ENCODE data around the gene LTB4R2. TPM values are rescaled to one million over a fixed set of nuclear protein-coding genes. Genes with fewer than 3 reads are reported as not detected.

Gene LTB4R2
- total and polyA plus RNA-seq, 2 donors (not counting 3 experiments of a cell fraction or from before 2014, with no cell fraction given), result 5.5 to 13.1 TPM

- no peak for FAIRE-seq
- Histone ChIP-seq H3K4me2 (ENCODE audit: insufficient read depth, low read length) (no peak overlapping the region), H3K79me2 (ENCODE audit: control insufficient read depth, insufficient read depth, low read length) (no peaks in the 10 kb centered on the region), H3K27me3 (ENCODE audit: control insufficient read depth in 2 of 2, insufficient read depth in 2 of 2, low read length in 2 of 2) (no peaks in the 10 kb centered on the region), H2AFZ (ENCODE audit: low read depth, low read length) (no peak overlapping the region), H3K9ac (replicated peaks; ENCODE audit: extremely low read depth, insufficient read depth, low read length) (no peak overlapping the region), H3K36me3 (ENCODE audit: control insufficient read depth in 2 of 2, extremely low read depth in 1 of 2, insufficient read depth in 2 of 2, low read length in 2 of 2) (peaks cover 5 to 19% of the 10 kb centered on the region in 2 experiments), H3K9me3 (replicated peaks; ENCODE audit: control insufficient read depth, insufficient read depth, low read length) (no peaks in the 10 kb centered on the region), H4K20me1 (replicated peaks; ENCODE audit: control insufficient read depth, extremely low read depth, insufficient read depth, low read length) (no peaks in the 10 kb centered on the region), H3K4me3 (replicated peaks in 1 of 3; ENCODE audit: insufficient read depth in 1 of 3, low read depth in 1 of 3, low read length in 3 of 3) (no peak overlapping the region), H3K9me1 (replicated peaks; ENCODE audit: control insufficient read depth, extremely low read depth, insufficient read depth, low read length) (no peaks in the 10 kb centered on the region), H3K27ac (ENCODE audit: insufficient read depth, low read depth, low read length) (no peak overlapping the region), H3K4me1 (ENCODE audit: control insufficient read depth, extremely low read depth, insufficient read depth, low read length) (peaks cover 8% of the 10 kb centered on the region)
- ChIA-PET POLR2A (no interaction called here), CTCF (interaction anchor here (0.9 to 1.9 kb wide), 4 partner anchors 11 to 112 kb away, joined by 3 to 13 read pairs (median 4); partner anchors contain the start of gene TINF2)
- dilution Hi-C loops (cut with MboI; ENCODE audit: extremely low pct_ligation_motif_present, low sequenced_read_pairs) (no loop called here), intact Hi-C loops (cut with micrococcal nuclease) (no loop called here)
- DNase-seq (ENCODE audit: low read depth, low spot score), result no peak
- no TSS peak for BruUV-seq (replicated peaks)
- TF ChIP-seq JUN (IDR thresholded peaks at IDR 0.05; ENCODE audit: borderline replicate concordance, insufficient read depth, insufficient read length, low read depth) (no peak), MYC (IDR thresholded peaks at IDR 0.05; ENCODE audit: low read depth, low read length) (no peak), POLR2A (IDR thresholded peaks at IDR 0.05; ENCODE audit: low read depth, low read length) (no peak), GATA2 (IDR thresholded peaks at IDR 0.05; ENCODE audit: insufficient read depth, insufficient read length, low read depth, low read length) (no peak), FOS (IDR thresholded peaks at IDR 0.05; ENCODE audit: borderline replicate concordance, insufficient read depth, low read length) (no peak), EZH2 (IDR thresholded peaks at IDR 0.05; ENCODE audit: borderline replicate concordance, low read depth, low read length, severe bottlenecking) (no peak), POLR2AphosphoS5 (IDR thresholded peaks at IDR 0.05; ENCODE audit: insufficient read depth, low read depth, low read length) (no peak)
- TF ChIP-seq, protein P1, sequence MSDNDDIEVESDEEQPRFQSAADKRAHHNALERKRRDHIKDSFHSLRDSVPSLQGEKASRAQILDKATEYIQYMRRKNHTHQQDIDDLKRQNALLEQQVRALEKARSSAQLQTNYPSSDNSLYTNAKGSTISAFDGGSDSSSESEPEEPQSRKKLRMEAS (IDR thresholded peaks at IDR 0.05; ENCODE audit: insufficient read depth, insufficient read length), result no peak
- TF ChIP-seq, protein P2, sequence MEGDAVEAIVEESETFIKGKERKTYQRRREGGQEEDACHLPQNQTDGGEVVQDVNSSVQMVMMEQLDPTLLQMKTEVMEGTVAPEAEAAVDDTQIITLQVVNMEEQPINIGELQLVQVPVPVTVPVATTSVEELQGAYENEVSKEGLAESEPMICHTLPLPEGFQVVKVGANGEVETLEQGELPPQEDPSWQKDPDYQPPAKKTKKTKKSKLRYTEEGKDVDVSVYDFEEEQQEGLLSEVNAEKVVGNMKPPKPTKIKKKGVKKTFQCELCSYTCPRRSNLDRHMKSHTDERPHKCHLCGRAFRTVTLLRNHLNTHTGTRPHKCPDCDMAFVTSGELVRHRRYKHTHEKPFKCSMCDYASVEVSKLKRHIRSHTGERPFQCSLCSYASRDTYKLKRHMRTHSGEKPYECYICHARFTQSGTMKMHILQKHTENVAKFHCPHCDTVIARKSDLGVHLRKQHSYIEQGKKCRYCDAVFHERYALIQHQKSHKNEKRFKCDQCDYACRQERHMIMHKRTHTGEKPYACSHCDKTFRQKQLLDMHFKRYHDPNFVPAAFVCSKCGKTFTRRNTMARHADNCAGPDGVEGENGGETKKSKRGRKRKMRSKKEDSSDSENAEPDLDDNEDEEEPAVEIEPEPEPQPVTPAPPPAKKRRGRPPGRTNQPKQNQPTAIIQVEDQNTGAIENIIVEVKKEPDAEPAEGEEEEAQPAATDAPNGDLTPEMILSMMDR (IDR thresholded peaks at IDR 0.05; ENCODE audit: extremely low read depth in 1 of 2, insufficient read depth in 1 of 2, low read depth in 1 of 2, low read length in 2 of 2), result no peak
These were observed 16.4 kb upstream of the LTB4R2 start for GRCh38 chr14:24293525-24293924.

Measured in endothelial cell of umbilical vein (primary cell).